Astrocyte (in vitro differentiated cells and primary cell): Measurements from ENCODE around the gene KDM4B. TPM values are rescaled to one million over a fixed set of nuclear protein-coding genes. Genes with fewer than 3 reads are reported as not detected.

Experiments
- DNase-seq: peaks from one replicate; pipeline ENCODE4 v3.0.0-alpha.2; 2010; ENCODE audit warnings: low read depth
- FAIRE-seq: peaks from 2 replicates; lab custom pipeline; 2011; peaks lifted over from hg19 to GRCh38; lab: Jason Lieb, UNC
- H2AFZ ChIP-seq: 2 replicates; pipeline ENCODE4 v1.6.0; 2012; ENCODE audit warnings: low read depth, low read length, inconsistent platforms
- H3K27ac ChIP-seq: 2 replicates; pipeline ENCODE4 v1.5.1; 2011; ENCODE audit warnings: low read depth, low read length, inconsistent platforms
- H3K27me3 ChIP-seq: 2 replicates; pipeline ENCODE4 v1.6.0; 2011; ENCODE audit warnings: low read length, inconsistent platforms; ENCODE audit not compliant: insufficient read depth
- H3K36me3 ChIP-seq: 2 replicates; pipeline ENCODE4 v1.5.1; 2011; ENCODE audit warnings: low read length, inconsistent platforms; ENCODE audit not compliant: insufficient read depth
- H3K4me1 ChIP-seq: 2 replicates; pipeline ENCODE4 v1.5.1; 2011; ENCODE audit warnings: low read length, inconsistent platforms; ENCODE audit not compliant: insufficient read depth
- H3K4me2 ChIP-seq: 2 replicates; pipeline ENCODE4 v1.6.0; 2012; ENCODE audit warnings: low read length, inconsistent platforms
- H3K4me3 ChIP-seq: 2 replicates; pipeline ENCODE4 v1.5.1; 2011; ENCODE audit warnings: low read depth, mild to moderate bottlenecking, low read length, inconsistent platforms; ENCODE audit not compliant: insufficient read depth
- H3K79me2 ChIP-seq: 2 replicates; pipeline ENCODE4 v1.6.0; 2012; ENCODE audit warnings: mild to moderate bottlenecking, low read length, inconsistent platforms; ENCODE audit not compliant: insufficient read depth
- H3K9ac ChIP-seq: 2 replicates; pipeline ENCODE4 v1.6.0; 2012; ENCODE audit warnings: mild to moderate bottlenecking, low read length, inconsistent platforms
- H3K9me3 ChIP-seq: 2 replicates; pipeline ENCODE4 v1.5.1; 2012; ENCODE audit warnings: low read depth, mild to moderate bottlenecking, low read length, inconsistent platforms; ENCODE audit not compliant: insufficient read depth
- H4K20me1 ChIP-seq: 2 replicates; pipeline ENCODE4 v1.6.0; 2012; ENCODE audit warnings: low read length, inconsistent platforms; ENCODE audit not compliant: insufficient read depth
- H3K27ac Mint-ChIP-seq: one replicate; pipeline ENCODE4 v1.8.0; 2021; ENCODE audit warnings: mild to moderate bottlenecking, mixed read lengths; ENCODE audit not compliant: unreplicated experiment
- H3K27me3 Mint-ChIP-seq: one replicate; pipeline ENCODE4 v1.8.0; 2021; ENCODE audit warnings: low read depth, mixed read lengths; ENCODE audit not compliant: unreplicated experiment
- H3K36me3 Mint-ChIP-seq: one replicate; pipeline ENCODE4 v1.8.0; 2021; ENCODE audit warnings: low read depth, mixed read lengths; ENCODE audit not compliant: unreplicated experiment
- H3K4me1 Mint-ChIP-seq: one replicate; pipeline ENCODE4 v1.8.0; 2021; ENCODE audit warnings: low read depth, mixed read lengths; ENCODE audit not compliant: unreplicated experiment
- H3K4me3 Mint-ChIP-seq: one replicate; pipeline ENCODE4 v1.8.0; 2021; ENCODE audit warnings: mild to moderate bottlenecking, moderate library complexity, mixed read lengths; ENCODE audit not compliant: unreplicated experiment
- H3K9me3 Mint-ChIP-seq: one replicate; pipeline ENCODE4 v1.8.0; 2021; ENCODE audit warnings: mild to moderate bottlenecking, mixed read lengths; ENCODE audit not compliant: unreplicated experiment
- EZH2 ChIP-seq: IDR thresholded peaks from 2 replicates; pipeline ENCODE4 v1.6.1; 2012; ENCODE audit warnings: mild to moderate bottlenecking, low read length, inconsistent platforms; ENCODE audit not compliant: insufficient read depth
- total RNA-seq: library from RNA; stranded (reverse); gene quantifications from 2 replicates; pipeline ENCODE4 v1.2.1, GENCODE V29; 2021
- TF ChIP-seq, protein P1 (sequence below): IDR thresholded peaks from 2 replicates; pipeline ENCODE4 v1.5.1; 2011; ENCODE audit warnings: low read depth, mild to moderate bottlenecking, inconsistent platforms, low read length, moderate library complexity; ENCODE audit not compliant: insufficient read depth

KDM4B gene
- total RNA-seq, 1 donor from 2014 or later: 55.2 TPM

- Mint-ChIP-seq H3K9me3 (no peaks in the 10 kb centered on the region), H3K36me3 (peaks cover 7% of the 10 kb centered on the region), H3K4me3 (no peak overlapping the region), H3K27ac (no peak overlapping the region), H3K27me3 (no peaks in the 10 kb centered on the region), H3K4me1 (peaks cover 10% of the 10 kb centered on the region)
- DNase-seq (no peak), FAIRE-seq (no peak)
- Histone ChIP-seq H3K4me1 (peaks cover 25% of the 10 kb centered on the region), H3K9ac (no peak overlapping the region), H3K27ac (no peak overlapping the region), H3K4me2 (no peak overlapping the region), H3K9me3 (no peaks in the 10 kb centered on the region), H3K4me3 (no peak overlapping the region), H4K20me1 (peaks cover 15% of the 10 kb centered on the region), H3K27me3 (no peaks in the 10 kb centered on the region), H3K36me3 (no peaks in the 10 kb centered on the region), H2AFZ (no peak overlapping the region), H3K79me2 (no peaks in the 10 kb centered on the region)
- TF ChIP-seq, protein P1, sequence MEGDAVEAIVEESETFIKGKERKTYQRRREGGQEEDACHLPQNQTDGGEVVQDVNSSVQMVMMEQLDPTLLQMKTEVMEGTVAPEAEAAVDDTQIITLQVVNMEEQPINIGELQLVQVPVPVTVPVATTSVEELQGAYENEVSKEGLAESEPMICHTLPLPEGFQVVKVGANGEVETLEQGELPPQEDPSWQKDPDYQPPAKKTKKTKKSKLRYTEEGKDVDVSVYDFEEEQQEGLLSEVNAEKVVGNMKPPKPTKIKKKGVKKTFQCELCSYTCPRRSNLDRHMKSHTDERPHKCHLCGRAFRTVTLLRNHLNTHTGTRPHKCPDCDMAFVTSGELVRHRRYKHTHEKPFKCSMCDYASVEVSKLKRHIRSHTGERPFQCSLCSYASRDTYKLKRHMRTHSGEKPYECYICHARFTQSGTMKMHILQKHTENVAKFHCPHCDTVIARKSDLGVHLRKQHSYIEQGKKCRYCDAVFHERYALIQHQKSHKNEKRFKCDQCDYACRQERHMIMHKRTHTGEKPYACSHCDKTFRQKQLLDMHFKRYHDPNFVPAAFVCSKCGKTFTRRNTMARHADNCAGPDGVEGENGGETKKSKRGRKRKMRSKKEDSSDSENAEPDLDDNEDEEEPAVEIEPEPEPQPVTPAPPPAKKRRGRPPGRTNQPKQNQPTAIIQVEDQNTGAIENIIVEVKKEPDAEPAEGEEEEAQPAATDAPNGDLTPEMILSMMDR: no peak
- no peak for TF ChIP-seq EZH2
These were observed 140.6 kb downstream of the KDM4B start for GRCh38 chr19:5109560-5109959.

GRCh38 chr19:5110546-5110945, 141.6 kb downstream of the KDM4B start:
- Histone ChIP-seq H3K79me2 (no peaks in the 10 kb centered on the region), H3K36me3 (no peaks in the 10 kb centered on the region), H3K27ac (no peak overlapping the region), H3K4me3 (no peak overlapping the region), H3K9me3 (no peaks in the 10 kb centered on the region), H2AFZ (no peak overlapping the region), H3K27me3 (no peaks in the 10 kb centered on the region), H3K9ac (no peak overlapping the region), H4K20me1 (peaks cover 6% of the 10 kb centered on the region), H3K4me1 (peaks cover 25% of the 10 kb centered on the region), H3K4me2 (no peak overlapping the region)
- Mint-ChIP-seq H3K9me3 (no peaks in the 10 kb centered on the region), H3K27me3 (no peaks in the 10 kb centered on the region), H3K4me1 (peaks cover 10% of the 10 kb centered on the region), H3K27ac (no peak overlapping the region), H3K4me3 (no peak overlapping the region), H3K36me3 (peaks cover 6% of the 10 kb centered on the region)
- TF ChIP-seq EZH2: no peak
- TF ChIP-seq, protein P1: no peak
- FAIRE-seq (no peak), DNase-seq (no peak)

GRCh38 chr19:5111051-5111450, 142.1 kb downstream of the KDM4B start:
- peaks cover 6% of the 10 kb centered on the region for H4K20me1 ChIP-seq
- peaks cover 10% of the 10 kb centered on the region for H3K4me1 Mint-ChIP-seq
- H3K79me2 ChIP-seq: no peaks in the 10 kb centered on the region
- no peak overlapping the region for H3K4me2 ChIP-seq
- H3K4me3 ChIP-seq: no peak overlapping the region
- H3K9me3 Mint-ChIP-seq: no peaks in the 10 kb centered on the region
- no peak overlapping the region for H3K4me3 Mint-ChIP-seq
- no peaks in the 10 kb centered on the region for H3K27me3 ChIP-seq
- H2AFZ ChIP-seq: no peak overlapping the region
- no peak for FAIRE-seq
- peaks cover 6% of the 10 kb centered on the region for H3K36me3 Mint-ChIP-seq
- no peak for TF ChIP-seq EZH2
- TF ChIP-seq, protein P1: no peak
- no peak overlapping the region for H3K27ac ChIP-seq
- no peak overlapping the region for H3K9ac ChIP-seq
- no peaks in the 10 kb centered on the region for H3K27me3 Mint-ChIP-seq
- DNase-seq: no peak
- H3K4me1 ChIP-seq: peaks cover 25% of the 10 kb centered on the region
- H3K27ac Mint-ChIP-seq: no peak overlapping the region
- no peaks in the 10 kb centered on the region for H3K9me3 ChIP-seq
- no peaks in the 10 kb centered on the region for H3K36me3 ChIP-seq
